ENCODE data around the gene SIK3.

SIK3 gene

DNA sequence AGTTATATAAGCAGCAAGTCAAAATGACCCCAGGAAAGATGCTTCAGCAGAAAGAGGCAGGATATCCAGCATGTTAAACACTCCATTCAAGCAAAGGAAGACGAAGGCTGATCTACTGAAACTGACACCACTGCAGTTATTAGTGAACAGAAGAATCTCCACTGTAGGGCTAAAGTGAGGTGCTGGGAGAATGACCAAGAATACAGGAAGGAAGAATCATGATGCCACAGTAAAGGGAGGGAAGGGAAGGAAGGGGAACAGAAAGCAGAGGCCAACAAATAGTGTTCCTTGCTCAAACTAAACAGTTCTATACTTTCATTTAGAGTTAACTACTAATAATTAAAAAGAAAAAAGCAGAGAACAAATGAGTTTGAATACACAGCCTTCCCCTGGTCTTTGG lies 92.5 kb downstream of the SIK3 start:
- DNase-seq (ENCODE audit: low spot score): no peak

DNA sequence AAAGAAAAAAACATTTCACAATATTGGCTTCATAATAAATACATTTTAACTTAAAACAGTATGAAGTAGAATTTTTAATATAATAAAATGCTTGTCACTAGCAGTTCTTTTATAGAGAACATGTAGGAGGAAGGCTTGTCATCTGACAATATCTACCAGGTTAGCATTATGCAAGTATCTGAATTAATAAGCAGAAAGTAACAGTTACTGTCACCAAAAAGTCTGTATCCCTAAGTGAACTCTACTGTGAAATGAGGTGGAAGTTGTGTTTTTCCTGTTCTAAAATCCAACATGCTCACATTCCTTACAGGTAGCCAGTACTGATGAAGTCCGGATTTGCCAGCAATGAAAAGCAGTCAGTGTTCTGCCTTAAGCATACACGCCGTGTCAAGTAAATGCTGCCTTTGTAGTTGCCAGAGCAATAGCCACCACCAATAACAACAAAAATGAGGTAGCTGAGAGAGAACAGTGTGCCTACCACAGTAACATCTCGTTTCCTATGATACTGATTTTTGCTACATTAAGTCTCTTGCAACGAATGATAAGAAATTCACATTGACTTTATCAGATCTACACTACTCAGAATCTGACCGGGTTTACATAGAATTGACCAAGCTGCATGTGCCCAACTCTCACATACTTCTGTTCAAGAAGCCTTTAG lies 95.5 kb downstream of the SIK3 start:
- no peak for DNase-seq (ENCODE audit: low spot score)

DNA sequence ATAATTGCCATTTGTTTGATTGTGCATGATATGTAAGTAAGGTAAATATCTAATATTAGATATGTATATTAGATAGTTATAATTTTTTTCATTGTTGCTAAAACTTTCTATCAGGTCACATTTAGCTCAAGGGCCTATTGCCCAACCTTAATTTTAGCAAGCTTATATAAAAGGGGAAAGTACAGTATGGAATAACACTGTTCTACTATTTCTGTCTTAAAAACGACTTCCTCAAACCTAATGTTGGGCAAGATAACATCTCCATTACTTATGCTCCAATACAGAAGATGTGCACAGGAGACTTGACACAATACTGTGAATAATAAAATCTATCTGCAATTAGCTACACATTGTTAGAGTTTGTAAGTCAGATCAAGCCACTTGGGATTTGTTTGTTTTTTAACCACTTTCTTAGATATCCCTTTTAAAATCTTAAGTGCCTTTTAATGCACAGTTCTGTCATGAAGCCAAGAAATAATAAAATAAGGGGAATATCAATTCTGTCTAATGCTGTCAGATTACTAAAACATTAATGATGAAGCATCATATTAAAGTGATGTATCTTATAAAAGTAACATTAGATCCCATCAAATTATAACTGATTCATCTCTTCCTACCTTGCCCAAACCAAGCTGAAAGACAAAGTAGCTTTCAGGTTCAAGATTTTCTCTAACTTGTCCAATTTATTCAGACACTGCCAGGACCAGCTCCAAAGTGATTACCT lies 98.1 kb downstream of the SIK3 start:
- DNase-seq (ENCODE audit: low spot score): no peak

DNA sequence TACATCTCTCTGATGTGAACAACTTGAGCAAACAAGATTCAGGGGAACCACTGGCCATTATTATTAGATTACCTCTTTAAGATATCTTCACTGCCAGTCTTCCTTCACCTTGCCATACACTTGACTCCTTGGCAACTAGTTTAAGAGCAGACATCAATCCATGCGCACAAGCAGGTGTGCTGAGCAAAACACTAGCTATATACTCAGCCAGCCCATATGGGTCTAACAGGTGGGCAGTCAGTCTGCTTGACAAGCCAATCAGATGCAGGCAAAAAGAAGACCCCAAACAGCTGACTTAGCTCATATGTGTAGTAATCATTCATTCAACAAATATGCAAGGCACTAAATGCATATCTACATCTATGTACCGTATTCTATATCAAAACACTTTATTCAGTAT lies 101.2 kb downstream of the SIK3 start:
- no peak for DNase-seq (ENCODE audit: low spot score)

DNA sequence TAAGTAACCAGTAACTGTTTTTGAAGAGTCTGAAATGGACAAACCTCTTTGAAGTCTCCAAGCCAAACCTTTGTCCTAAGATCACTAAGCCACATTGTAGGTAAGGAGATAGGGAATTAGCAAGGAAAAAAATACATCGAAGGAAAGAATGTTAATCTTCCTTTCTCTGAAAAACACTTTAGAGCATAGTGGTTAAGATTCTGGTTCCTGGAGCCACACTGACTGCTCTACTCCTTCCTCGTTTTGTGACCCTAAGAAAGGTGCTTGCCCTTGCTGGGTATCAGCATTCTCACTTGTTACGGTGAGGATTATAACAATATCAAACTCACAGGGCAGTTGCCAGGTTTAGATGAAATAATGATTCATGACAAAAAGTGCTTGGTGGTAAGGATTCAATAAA lies 104.0 kb downstream of the SIK3 start:
- DNase-seq (ENCODE audit: low spot score): no peak

DNA sequence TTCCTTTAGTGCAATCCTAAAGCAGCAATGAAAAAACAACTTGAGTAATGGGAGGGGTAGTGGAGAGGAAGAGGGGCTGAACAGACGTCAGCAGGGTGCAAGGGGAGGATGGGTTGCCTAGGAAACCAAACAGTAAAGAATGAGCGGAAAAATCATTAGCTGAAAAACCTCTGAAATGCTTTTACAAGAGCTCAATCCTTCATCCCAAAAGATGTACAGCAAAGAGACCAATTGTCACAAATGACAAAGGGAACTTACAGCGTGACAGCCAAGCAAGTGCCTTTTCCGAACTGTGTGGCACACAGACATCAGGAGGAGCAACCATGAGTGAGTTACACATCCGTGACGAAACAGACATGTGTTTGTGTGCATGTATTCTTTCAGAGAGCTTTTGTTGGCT lies 104.6 kb downstream of the SIK3 start:
- no peak for DNase-seq (ENCODE audit: low spot score)

DNA sequence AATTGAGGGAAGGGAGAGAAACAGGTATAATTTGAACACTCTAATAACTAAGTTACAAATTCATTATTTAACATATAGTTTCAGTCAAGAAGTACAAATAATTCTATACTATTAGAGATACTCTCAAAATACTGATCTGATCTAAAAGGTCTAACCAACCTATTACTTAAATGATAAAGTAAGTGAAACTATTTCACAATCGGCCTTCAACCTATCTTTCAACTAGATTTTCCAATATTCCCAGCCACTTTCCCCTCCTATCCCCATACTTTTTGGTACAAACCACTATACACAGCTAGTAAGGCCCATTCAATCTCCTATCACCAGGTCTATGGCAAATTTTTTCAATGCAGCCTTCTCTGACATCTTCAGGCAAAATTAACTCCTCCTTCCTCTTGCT lies 106.7 kb downstream of the SIK3 start:
- no peak for DNase-seq (ENCODE audit: low spot score)

DNA sequence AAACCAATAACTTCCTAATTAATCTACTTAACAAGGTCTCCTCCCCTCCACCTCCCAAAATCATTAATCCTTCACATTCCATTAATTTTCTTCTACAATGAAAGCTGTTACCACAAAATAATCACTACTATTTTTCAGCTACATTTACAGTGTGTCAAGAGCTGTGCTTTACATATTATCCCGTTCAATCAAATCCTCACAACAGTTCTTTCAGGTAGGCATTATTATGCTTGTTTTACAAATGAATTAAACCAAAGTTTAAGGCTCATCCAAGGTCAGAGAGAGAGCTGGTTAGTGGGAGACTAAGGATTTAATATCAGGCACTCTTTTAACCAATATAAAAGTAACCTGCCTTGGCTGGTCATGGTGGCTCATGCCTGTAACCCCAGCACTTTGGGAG lies 107.4 kb downstream of the SIK3 start:
- DNase-seq (ENCODE audit: low spot score): no peak

DNA sequence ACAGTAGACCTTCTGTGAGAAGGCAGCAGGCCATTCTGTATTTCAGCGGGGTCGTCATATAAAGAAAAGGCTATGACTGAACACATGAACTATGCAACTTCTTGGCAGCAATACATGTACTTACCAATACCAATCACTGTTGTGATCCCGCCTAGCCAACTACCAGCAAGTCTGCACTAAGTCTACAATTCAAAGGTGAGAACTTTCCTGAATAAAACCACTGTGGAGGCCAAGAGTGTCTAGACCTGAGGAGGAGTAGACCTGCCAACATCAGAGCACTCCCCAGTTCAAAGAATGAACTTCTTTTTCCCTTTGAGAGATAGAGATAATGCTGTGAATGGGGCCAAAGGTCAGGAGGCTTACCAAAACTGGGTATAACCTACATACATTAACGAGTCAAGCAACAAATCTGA lies 108.2 kb downstream of the SIK3 start:
- DNase-seq (ENCODE audit: low spot score): no peak

DNA sequence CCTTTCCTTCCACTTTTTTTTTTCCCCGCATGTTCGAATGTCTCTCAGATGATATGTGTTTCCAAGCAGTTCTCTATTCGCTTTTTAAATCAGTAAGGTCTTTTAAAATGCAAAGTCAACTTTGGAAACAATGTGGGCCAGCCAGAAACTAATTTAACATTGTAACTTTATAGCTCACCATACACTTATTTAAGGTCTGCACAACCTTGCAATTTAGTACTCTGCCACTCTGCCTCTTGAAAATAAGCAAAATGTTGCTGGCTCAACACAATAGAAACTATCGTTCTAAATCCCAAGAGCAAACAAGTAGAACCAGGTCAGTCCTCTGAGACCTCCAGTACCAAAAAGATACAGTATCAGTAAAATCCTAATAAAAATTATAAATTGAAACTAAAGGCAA lies 109.0 kb downstream of the SIK3 start:
- DNase-seq (ENCODE audit: low spot score): no peak

DNA sequence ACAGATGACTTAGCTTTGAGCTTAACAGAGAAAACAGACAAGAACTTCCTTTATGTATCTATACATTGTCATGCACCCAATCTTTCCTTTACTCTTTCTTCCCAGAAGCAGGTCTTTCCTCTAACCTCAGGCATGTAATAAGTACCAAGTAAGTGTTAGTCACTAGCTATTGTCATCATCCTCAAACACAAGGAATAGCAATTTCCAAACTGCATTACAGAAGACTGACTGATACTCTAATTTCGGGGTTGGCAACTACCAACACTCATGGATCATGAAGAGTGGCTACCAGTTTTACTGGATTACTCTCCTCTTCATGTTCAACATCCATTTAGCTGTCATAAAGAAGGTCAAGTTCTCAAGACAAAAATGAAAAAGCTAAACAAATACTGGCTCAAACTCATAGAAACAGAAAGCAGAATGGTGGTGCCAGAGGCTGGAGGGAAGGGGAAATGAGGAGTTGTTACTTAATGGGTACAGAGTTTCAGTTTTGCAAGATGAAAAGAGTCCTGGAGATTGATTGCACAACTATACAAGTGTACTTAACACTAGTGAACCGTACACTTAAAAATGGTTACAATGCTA lies 111.6 kb downstream of the SIK3 start:
- DNase-seq (ENCODE audit: low spot score): no peak

DNA sequence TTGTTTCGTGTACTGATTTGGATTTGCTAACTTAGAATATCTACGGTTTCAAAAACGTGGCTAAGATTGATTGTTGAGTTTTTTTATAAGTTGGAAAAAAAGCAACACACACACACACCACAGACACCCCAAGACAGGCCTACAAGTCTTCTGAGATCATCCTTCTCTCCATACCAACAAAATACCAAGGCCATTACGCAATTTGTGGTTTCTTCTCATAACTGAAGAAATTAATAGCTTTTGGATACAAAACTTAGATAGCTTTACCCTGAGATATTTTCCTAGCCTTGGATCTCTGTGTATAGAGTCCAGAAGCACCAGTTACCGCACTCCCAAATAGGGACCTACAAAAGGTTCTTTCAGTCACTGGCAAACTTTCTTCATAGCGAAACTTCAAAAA lies 113.6 kb downstream of the SIK3 start:
- DNase-seq (ENCODE audit: low spot score): no peak

DNA sequence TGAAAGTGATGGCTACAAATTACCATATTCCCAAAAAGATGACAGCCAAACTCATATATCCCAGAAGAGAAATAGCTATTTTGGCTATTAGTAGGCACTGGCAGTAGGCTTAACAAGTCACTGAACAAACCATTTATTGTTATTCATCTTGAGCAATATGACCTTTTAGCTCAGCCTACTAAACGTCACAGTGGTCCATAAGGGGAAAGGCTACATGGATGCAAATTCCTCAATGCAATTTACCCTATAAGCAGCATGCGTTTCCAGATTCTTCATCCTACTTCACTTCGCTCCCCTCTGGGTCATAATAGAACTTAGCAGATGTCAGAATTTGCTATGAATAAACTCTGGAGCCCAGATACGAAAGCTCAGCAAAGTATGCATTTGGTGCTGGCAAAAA lies 114.0 kb downstream of the SIK3 start:
- no peak for DNase-seq (ENCODE audit: low spot score)

DNA sequence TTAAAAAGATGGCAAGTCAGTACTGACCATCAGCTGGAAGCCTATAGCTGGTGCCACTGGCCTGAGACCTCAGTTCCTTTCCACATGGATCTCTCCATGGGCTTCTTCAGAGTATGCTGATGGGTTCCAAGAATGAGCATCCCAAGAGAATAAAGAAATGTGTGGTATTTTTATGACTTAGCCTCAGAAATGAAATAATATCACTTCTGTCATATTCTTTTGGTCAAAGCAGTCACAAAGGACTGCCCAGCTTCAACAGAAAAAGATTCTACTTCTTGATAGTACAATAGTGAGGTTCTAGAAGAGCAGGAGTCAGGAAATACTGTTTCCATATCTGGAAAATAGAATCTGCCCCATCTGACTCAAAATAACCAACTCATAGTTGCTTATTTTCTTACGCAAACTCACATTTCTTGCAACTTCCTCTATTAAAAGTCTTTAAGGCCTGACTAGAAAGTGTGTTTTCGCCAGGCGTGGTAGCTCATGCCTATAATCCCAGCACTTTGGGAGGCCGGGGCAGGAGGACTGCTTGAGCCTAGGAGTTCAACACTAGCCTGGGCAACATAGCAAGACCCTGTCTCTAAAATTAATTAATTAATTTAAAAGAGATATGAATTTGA lies 116.9 kb downstream of the SIK3 start:
- no peak for DNase-seq (ENCODE audit: low spot score)

DNA sequence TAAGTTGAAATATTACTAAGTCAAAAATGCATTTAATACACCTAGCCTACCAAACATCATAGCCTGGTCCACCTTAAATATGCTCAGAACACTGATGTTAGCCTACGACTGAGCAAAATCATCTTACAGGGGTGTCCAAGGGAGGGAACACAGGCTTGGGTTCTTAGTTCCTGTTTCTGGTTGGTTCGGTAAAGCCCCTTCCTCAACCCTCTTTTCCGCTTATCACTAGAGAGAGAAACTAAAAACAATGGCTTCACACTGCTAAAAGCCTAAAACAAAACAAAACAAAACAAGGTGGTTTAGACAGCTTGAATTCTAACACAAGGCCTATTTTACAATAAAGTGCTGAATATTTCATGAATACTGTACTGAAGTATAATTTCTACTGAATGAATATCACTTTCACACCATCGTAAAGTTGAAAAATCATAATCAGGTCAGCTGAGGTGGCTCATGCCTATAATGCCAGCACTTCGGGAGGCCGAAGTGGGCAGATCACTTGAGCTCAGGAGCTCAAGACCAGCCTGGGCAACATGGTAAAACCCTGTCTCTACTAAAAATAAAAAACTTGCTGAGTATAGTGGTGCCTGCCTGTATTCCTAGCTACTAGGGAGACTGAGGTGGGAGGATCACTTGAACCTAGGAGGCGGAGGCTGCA lies 118.0 kb downstream of the SIK3 start:
- no peak for DNase-seq (ENCODE audit: low spot score)

DNA sequence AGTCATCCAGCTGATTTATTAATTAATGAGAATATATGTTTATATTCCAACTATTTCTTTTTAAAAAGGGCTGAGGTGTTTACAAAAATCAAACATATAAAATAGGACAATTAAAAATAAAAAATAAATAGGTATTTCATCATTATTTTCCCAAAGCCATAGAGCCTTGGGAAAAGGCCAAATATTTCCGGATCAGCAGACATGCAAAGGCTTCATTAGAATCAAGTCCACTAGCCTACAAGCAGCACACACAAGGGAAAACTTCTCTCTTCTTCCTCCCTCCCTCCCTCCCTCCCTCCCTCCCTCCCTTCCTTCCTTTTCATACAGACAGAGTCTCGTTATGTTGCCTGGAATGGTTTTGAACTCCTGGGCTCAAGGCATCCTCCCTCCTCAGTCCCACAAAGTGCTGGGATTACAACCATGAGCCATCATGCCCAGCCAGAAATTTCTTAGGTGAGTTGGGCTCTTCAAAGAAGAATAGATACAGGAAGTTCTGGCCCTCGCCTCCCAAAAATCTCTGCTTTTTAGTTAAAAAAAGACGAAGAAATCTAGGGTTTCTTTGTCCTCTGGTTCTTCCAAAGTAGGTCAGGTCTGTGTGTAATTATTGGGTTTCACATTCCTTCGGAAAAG lies 121.2 kb downstream of the SIK3 start:
- DNase-seq (ENCODE audit: low spot score): no peak

DNA sequence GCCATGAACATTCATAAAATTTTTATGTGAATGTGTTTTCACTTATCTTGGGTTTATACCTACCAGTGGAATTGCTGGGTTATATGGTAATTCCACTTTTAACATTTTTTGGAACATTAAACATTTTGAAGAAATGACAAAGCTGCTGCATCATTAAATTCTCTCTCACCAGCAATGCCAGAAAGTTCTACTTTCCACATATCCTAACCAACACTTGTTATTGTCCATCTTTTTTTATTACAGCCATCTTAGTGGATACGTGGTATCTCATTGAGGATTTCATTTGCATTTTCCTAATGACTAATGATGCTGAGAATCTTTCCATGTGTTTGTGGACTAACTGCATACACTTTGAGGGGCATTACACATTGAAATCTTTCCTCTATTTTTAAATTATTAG lies 122.6 kb downstream of the SIK3 start:
- no peak for DNase-seq (ENCODE audit: low spot score)

DNA sequence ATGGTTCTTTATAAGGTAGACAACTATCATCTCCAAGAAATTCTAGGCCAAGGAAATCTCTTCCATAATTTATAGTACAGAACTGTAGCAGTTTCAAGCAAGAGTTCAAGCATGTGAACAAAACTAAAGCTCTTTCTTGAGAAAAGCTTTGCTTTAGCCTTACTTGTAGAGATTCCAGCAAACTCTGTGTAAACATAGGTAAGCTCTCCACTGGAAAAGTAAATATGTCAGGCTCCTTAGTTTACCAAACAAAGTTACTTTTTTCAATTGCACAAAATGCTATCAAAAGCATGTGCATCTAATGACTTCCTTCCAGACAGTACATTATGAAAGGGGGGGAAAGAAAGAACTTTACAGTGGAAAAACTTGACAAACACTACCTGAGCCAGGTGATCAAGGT lies 125.0 kb downstream of the SIK3 start:
- DNase-seq (ENCODE audit: low spot score): no peak

DNA sequence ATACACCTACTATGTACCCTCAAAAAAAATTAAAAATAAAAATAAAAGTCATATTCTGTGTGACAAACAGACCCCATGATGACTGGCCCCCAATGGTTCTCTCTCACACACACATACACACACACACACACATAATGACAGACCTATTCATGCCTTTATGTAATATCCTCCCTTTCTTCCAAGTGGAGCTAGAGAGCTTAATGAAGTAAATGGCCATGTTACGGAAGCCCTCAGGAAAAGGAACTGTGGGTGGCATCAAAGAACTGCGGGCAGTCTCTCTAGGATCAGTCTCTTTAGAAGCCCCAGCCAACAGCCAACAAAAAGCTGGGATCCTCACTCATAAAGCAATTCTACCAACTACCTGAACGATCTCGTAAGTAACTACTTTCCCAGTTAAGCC lies 125.5 kb downstream of the SIK3 start:
- no peak for DNase-seq (ENCODE audit: low spot score)

DNA sequence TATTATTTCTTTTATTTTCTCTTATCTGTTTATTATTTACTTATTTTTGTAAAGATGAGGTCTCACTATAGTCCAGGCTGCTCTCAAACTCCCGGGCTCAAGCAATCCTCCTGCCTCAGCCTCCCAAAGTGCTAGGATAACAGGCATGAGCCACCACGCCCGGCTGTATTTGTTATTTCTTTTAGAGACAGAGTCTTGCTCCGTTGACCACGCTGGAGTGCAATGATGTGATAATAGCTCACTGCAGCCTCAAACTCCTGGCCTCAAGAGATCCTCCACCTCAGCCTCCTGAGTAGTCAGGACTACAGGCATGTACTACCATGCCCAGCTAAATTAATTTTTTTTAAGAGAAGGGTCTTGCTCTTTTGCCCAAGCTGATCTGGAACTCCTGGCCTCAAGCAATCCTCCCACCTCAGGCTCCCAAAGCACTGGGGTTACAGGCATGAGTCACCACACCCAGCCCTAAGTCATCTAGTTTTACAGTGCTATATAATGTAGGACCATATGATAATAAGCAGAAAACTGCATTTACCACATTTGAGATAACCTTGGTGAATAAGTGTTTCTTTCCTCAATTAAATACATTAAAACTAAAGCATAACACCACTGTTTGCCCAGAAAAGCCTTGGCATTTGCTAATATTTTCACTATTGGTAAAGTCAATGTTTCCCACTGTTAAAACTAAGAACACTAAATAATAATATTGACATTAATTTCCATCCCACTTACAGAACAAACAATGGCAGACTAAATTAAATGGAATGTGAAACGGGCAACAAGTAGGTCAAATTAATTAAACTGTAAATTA lies 127.5 kb downstream of the SIK3 start:
- no peak for DNase-seq (ENCODE audit: low spot score)

DNA sequence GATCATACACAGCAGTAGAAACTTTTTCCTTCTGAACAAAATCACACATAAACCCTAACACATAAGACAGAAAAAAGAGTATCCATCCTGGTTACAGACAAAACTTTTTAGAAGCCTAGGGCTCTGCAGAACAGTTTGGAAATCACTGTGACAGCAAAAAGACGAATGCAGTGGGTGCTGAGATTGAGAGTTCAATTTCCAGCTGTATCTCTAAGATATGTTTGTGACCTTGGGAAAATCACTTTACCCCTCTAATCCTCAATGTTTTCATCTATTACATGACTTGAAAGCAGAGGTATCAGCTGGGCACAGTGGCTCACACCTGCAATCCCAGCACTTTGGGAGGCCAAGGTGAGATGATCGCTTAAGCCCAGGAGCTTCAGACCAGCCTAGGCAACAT lies 128.5 kb downstream of the SIK3 start:
- DNase-seq (ENCODE audit: low spot score): no peak
